Activated CD4-positive, alpha-beta T cell treated with anti-CD3 and anti-CD28 coated beads for 1 hour (primary cell): ENCODE measurements around the gene SLC44A4.
"Not testable (repeated sequence)": the region's sequence is repeated elsewhere in the genome, so short reads cannot be mapped to it uniquely, and the experiment has no call there.

Experiments used
- DNase-seq: peaks from one replicate; pipeline ENCODE4 v3.0.0-alpha.2; 2020

SLC44A4 gene

GRCh38 chr6:31851980-31852718 lies 26.6 kb downstream of the SLC44A4 start:
- DNase-seq, result not testable (repeated sequence)

GRCh38 chr6:31851485-31851832 lies 27.3 kb downstream of the SLC44A4 start:
- DNase-seq, result no peak

GRCh38 chr6:31850765-31851484 lies 27.9 kb downstream of the SLC44A4 start:
- no peak for DNase-seq

- DNase-seq, result no peak
Measured at GRCh38 chr6:31847276-31847978, 31.4 kb downstream of the SLC44A4 start.

GRCh38 chr6:31844507-31844906 lies 34.3 kb downstream of the SLC44A4 start:
- DNase-seq, result no peak

GRCh38 chr6:31842053-31842452 lies 36.7 kb downstream of the SLC44A4 start:
- no peak for DNase-seq

GRCh38 chr6:31839779-31840126 lies 39.0 kb downstream of the SLC44A4 start:
- DNase-seq, result not testable (repeated sequence)

- no peak for DNase-seq
Measured at GRCh38 chr6:31838968-31839367, 39.8 kb downstream of the SLC44A4 start.

- DNase-seq, result not testable (repeated sequence)
Measured at GRCh38 chr6:31838114-31838553, 40.7 kb downstream of the SLC44A4 start.

- DNase-seq, result no peak
Measured at GRCh38 chr6:31837369-31838113, 41.3 kb downstream of the SLC44A4 start.

- no peak for DNase-seq
Measured at GRCh38 chr6:31836474-31837368, 42.1 kb downstream of the SLC44A4 start.

GRCh38 chr6:31836047-31836473 lies 42.7 kb downstream of the SLC44A4 start:
- no peak for DNase-seq

- peak; percentile 75 for DNase-seq
Measured at GRCh38 chr6:31834367-31835250, 44.2 kb downstream of the SLC44A4 start.

- DNase-seq, result no peak
Measured at GRCh38 chr6:31831350-31832215, 47.2 kb downstream of the SLC44A4 start.

- no peak for DNase-seq
Measured at GRCh38 chr6:31830886-31831335, 47.9 kb downstream of the SLC44A4 start.

- no peak for DNase-seq
Measured at GRCh38 chr6:31829633-31830283, 49.0 kb downstream of the SLC44A4 start.

GRCh38 chr6:31827286-31828079 lies 51.3 kb downstream of the SLC44A4 start, which contains the start of gene HSPA1B:
Gene HSPA1B, plus strand, starts transcription at chr6:31827738. Its CDS starts 213 bp downstream, at chr6:31827951.
- DNase-seq, result peak; percentile 85

GRCh38 chr6:31826793-31827285 lies 52.0 kb downstream of the SLC44A4 start:
- DNase-seq, result no peak
